PC-3 (cell line): ENCODE measurements around the gene WNK2. TPM values are rescaled to one million over a fixed set of nuclear protein-coding genes. Genes with fewer than 3 reads are reported as not detected.
"Not testable (repeated sequence)": the region's sequence is repeated elsewhere in the genome, so short reads cannot be mapped to it uniquely, and the experiment has no call there.

Source experiments
- ATAC-seq: fragments of 200-7000 bp; cut with Tn5 transposase; 2 replicates; pipeline ENCODE4 v1.9.1; 2020; ENCODE audit warnings: mild to moderate bottlenecking, moderate library complexity
- BruUV-seq: library from RNA; stranded (reverse); fragments of 400-500 nt; replicated peaks from 2 replicates; lab custom pipeline; 2021; lab: Mats Ljungman, UMichigan
- CTCF ChIA-PET: fragments of 300-600 bp; sonication (Branson Sonifier 250); formaldehyde crosslinking; loops from one replicate; lab custom pipeline; 2022; ENCODE audit warnings: antibody characterized with exemption; lab: Charles Lee
- POLR2A ChIA-PET: fragments of 300-600 bp; sonication (Branson Sonifier 250); formaldehyde crosslinking; loops from one replicate; lab custom pipeline; 2022; ENCODE audit warnings: antibody characterized with exemption; ENCODE audit not compliant: unreplicated experiment; lab: Charles Lee
- DNase-seq: peaks from one replicate; pipeline ENCODE4 v3.0.0-alpha.2; 2015
- H2AFZ ChIP-seq: fragments of 300-600 bp; sonication (generic); 2 replicates; pipeline ENCODE4 v1.6.0; 2016; ENCODE audit warnings: antibody characterized with exemption, low read length
- H3F3A ChIP-seq: fragments of 300-600 bp; sonication (generic); one replicate; pipeline ENCODE4 v1.6.0; 2017; ENCODE audit warnings: antibody characterized with exemption, low read length, control low read depth, mild to moderate bottlenecking; ENCODE audit not compliant: unreplicated experiment
- H3K27ac ChIP-seq: fragments of 300-600 bp; sonication (generic); 2 replicates; pipeline ENCODE4 v1.5.1; 2016; ENCODE audit warnings: mild to moderate bottlenecking, low read length
- H3K27me3 ChIP-seq: fragments of 300-600 bp; sonication (generic); 2 replicates; pipeline ENCODE4 v1.6.1; 2016; ENCODE audit warnings: low read length, mixed read lengths
- H3K36me3 ChIP-seq: fragments of 300-600 bp; sonication (generic); 2 replicates; pipeline ENCODE4 v1.6.1; 2016; ENCODE audit warnings: low read depth, mixed run types, low read length, mixed read lengths
- H3K4me1 ChIP-seq: fragments of 300-600 bp; sonication (generic); 2 replicates; pipeline ENCODE4 v1.5.1; 2016; ENCODE audit warnings: low read length; ENCODE audit not compliant: insufficient read depth
- H3K4me2 ChIP-seq: fragments of 300-600 bp; sonication (generic); 2 replicates; pipeline ENCODE4 v1.6.0; 2016; ENCODE audit warnings: low read length
- H3K4me3 ChIP-seq: fragments of 300-600 bp; sonication (generic); 2 replicates; pipeline ENCODE4 v1.5.1; 2016; ENCODE audit warnings: mild to moderate bottlenecking, low read length, mixed read lengths
- H3K79me2 ChIP-seq: fragments of 300-600 bp; sonication (generic); 2 replicates; pipeline ENCODE4 v1.6.1; 2017; ENCODE audit warnings: low read length, mixed read lengths
- H3K9ac ChIP-seq: fragments of 300-600 bp; sonication (generic); 2 replicates; pipeline ENCODE4 v1.6.0; 2016; ENCODE audit warnings: mild to moderate bottlenecking, low read length
- H3K9me2 ChIP-seq: fragments of 300-600 bp; sonication (generic); replicated peaks from 2 replicates; pipeline ENCODE4 v1.6.1; 2016; ENCODE audit warnings: mixed run types, low read length, mixed read lengths
- H3K9me3 ChIP-seq: fragments of 300-600 bp; sonication (generic); 2 replicates; pipeline ENCODE4 v1.6.1; 2016; ENCODE audit warnings: low read length, mixed read lengths
- H4K20me1 ChIP-seq: fragments of 300-600 bp; sonication (generic); 2 replicates; pipeline ENCODE4 v1.6.1; 2016; ENCODE audit warnings: low read length, mixed read lengths
- EZH2 ChIP-seq: fragments of 300-600 bp; sonication (generic); IDR thresholded peaks from one replicate; pipeline ENCODE4 v1.6.1; 2017; ENCODE audit warnings: antibody characterized with exemption, mild to moderate bottlenecking, low read length; ENCODE audit not compliant: unreplicated experiment
- EZH2phosphoT487 ChIP-seq: fragments of 300-600 bp; sonication (generic); IDR thresholded peaks from 2 replicates; pipeline ENCODE4 v1.6.1; 2018; ENCODE audit warnings: mild to moderate bottlenecking, antibody characterized with exemption, low read length, borderline replicate concordance
- intact Hi-C: fragments of 100-400 bp; cut with micrococcal nuclease; formaldehyde crosslinking; loops from 2 replicates; pipeline ENCODE4 v1.9.0; 2023
- total RNA-seq: library from RNA; depleted of rRNA; stranded (reverse); fragments of >200 nt; gene quantifications from 2 replicates; pipeline ENCODE4 v1.2.3, GENCODE V29; 2014
- TF ChIP-seq, protein P1 (sequence below): fragments of 300-600 bp; sonication (generic); conservative IDR thresholded peaks from 2 replicates; pipeline ENCODE4 v1.5.1; 2017; ENCODE audit warnings: antibody characterized with exemption, low read depth, mild to moderate bottlenecking, low read length

WNK2 gene
- total RNA-seq, 1 experiment from 2014 or later = 11.7 TPM

DNA sequence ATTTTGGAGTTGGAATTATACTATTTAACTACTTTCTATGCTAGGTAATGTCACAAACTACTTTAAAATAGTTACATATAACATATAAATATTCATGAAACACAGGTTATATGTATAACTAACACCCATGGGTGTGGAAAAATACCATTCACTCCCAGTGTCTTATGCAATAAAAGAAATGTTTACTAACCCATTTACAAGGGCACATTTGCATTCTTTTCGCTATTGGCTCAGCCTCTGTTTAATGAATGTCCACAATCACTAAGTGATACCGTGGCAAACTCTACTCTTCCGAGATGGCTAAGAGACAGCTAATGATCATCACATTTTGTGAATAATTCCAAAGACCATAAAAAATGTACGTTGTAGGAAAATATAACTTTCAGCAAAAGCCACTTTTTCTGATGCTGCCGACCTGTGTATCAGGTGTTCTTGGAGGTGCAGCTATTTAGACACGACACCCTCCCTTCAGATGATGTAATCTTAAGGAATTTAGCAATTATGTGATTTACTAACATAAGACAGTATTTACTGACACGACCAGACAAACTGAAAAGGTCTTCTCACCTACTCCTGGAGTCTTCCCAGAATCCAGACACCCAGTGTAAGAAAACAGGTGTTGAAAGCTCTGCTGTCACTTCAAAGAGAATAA lies 145.8 kb downstream of the WNK2 start:
- H3K27ac ChIP-seq = no peak overlapping the region
- no TSS peak for BruUV-seq
- H3K9me3 ChIP-seq = no peaks in the 10 kb centered on the region
- H3K9ac ChIP-seq = no peak overlapping the region
- H3F3A ChIP-seq = no peaks in the 10 kb centered on the region
- no peaks in the 10 kb centered on the region for H3K36me3 ChIP-seq
- 0 out of 2 replicates have a peak overlapping the region, but pooled peaks have one; percentile 25 for H2AFZ ChIP-seq
- no peaks in the 10 kb centered on the region for H4K20me1 ChIP-seq
- no peak overlapping the region for H3K4me3 ChIP-seq
- peak overlapping the region; percentile 39; the same call in 1 of the 2 replicates for H3K4me2 ChIP-seq
- POLR2A ChIA-PET = no interaction called here
- no peaks in the 10 kb centered on the region for H3K27me3 ChIP-seq
- no peaks in the 10 kb centered on the region for H3K9me2 ChIP-seq
- H3K4me1 ChIP-seq = peaks cover 7% of the 10 kb centered on the region; the same call in 1 of the 2 replicates
- TF ChIP-seq, protein P1, sequence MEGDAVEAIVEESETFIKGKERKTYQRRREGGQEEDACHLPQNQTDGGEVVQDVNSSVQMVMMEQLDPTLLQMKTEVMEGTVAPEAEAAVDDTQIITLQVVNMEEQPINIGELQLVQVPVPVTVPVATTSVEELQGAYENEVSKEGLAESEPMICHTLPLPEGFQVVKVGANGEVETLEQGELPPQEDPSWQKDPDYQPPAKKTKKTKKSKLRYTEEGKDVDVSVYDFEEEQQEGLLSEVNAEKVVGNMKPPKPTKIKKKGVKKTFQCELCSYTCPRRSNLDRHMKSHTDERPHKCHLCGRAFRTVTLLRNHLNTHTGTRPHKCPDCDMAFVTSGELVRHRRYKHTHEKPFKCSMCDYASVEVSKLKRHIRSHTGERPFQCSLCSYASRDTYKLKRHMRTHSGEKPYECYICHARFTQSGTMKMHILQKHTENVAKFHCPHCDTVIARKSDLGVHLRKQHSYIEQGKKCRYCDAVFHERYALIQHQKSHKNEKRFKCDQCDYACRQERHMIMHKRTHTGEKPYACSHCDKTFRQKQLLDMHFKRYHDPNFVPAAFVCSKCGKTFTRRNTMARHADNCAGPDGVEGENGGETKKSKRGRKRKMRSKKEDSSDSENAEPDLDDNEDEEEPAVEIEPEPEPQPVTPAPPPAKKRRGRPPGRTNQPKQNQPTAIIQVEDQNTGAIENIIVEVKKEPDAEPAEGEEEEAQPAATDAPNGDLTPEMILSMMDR = no peak
- TF ChIP-seq EZH2 (no peak), EZH2phosphoT487 (no peak)
- H3K79me2 ChIP-seq = no peaks in the 10 kb centered on the region
- CTCF ChIA-PET = no interaction called here
- intact Hi-C loops = loop anchor here (2.0 kb wide), 1 partner anchor 17 kb away; no protein-coding TSS in a partner anchor
- DNase-seq = peak; percentile 33
- peak; percentile 65 for ATAC-seq

GRCh38 chr9:93332317-93332716 lies 148.4 kb downstream of the WNK2 start:
- Histone ChIP-seq H3K27me3 (no peaks in the 10 kb centered on the region), H3F3A (no peaks in the 10 kb centered on the region), H3K9me2 (no peaks in the 10 kb centered on the region), H3K4me2 (no peak overlapping the region), H3K36me3 (no peaks in the 10 kb centered on the region), H3K9me3 (no peaks in the 10 kb centered on the region), H2AFZ (no peak overlapping the region), H3K4me3 (no peak overlapping the region), H3K79me2 (no peaks in the 10 kb centered on the region), H3K9ac (no peak overlapping the region), H3K27ac (no peak overlapping the region), H3K4me1 (peaks cover 7% of the 10 kb centered on the region; the same call in 1 of the 2 replicates), H4K20me1 (no peaks in the 10 kb centered on the region)
- DNase-seq (no peak), ATAC-seq (no peak)
- ChIA-PET CTCF (no interaction called here), POLR2A (no interaction called here)
- TF ChIP-seq, protein P1 = no peak
- TF ChIP-seq EZH2 (no peak), EZH2phosphoT487 (no peak)
- intact Hi-C loops = no loop called here
- no TSS peak for BruUV-seq

GRCh38 chr9:93336720-93337119 lies 152.8 kb downstream of the WNK2 start:
- H3K4me2 ChIP-seq = no peak overlapping the region
- no peak for DNase-seq
- BruUV-seq = no TSS peak

DNA sequence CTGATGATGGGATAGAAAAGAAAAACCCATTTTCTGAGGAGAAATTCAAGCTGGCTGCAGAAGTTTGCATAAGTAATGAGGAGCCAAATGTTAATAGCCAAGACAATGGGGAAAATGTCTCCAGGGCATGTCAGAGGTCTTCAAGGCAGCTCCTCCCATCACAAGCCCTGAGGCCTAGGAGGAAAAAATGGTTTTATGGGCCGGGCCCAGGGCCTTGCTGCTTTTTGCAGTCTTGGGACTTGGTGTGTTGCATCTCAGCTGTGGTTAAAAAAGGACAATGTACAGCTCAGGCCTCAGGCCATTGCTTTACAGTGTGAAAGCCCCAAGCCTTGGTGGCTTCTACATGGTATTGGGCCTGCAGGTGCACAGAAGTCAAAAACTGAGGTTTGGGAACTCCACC lies 154.3 kb downstream of the WNK2 start:
- H3K79me2 ChIP-seq, H3K27me3 ChIP-seq, H3K9ac ChIP-seq, H3K9me2 ChIP-seq, H2AFZ ChIP-seq, H3K36me3 ChIP-seq, H3F3A ChIP-seq, H3K4me3 ChIP-seq, H3K9me3 ChIP-seq, H4K20me1 ChIP-seq, H3K4me1 ChIP-seq, POLR2A ChIA-PET, H3K27ac ChIP-seq, intact Hi-C loops, CTCF ChIA-PET, BruUV-seq, H3K4me2 ChIP-seq, DNase-seq, ATAC-seq: not testable (repeated sequence)

More at GRCh38 chr9:93336720-93337119, 152.8 kb downstream of the WNK2 start:
- Histone ChIP-seq H4K20me1 (no peaks in the 10 kb centered on the region), H3K27ac (no peak overlapping the region), H2AFZ (no peak overlapping the region), H3K9ac (no peak overlapping the region), H3K27me3 (no peaks in the 10 kb centered on the region), H3K79me2 (no peaks in the 10 kb centered on the region), H3K4me3 (no peak overlapping the region), H3K9me3 (no peaks in the 10 kb centered on the region), H3K4me1 (no peaks in the 10 kb centered on the region), H3F3A (no peaks in the 10 kb centered on the region), H3K9me2 (no peaks in the 10 kb centered on the region), H3K36me3 (no peaks in the 10 kb centered on the region)
- intact Hi-C loops = no loop called here
- ChIA-PET POLR2A (no interaction called here), CTCF (no interaction called here)
- TF ChIP-seq, protein P1 = no peak
- TF ChIP-seq EZH2phosphoT487 = no peak
- no peak for TF ChIP-seq EZH2
- no peak for ATAC-seq
